ENCODE measurements around the gene TMEM14B. TPM values are rescaled to one million over a fixed set of nuclear protein-coding genes. Genes with fewer than 3 reads are reported as not detected.
"Not testable (repeated sequence)": the region's sequence is repeated elsewhere in the genome, so short reads cannot be mapped to it uniquely, and the experiment has no call there.

Gene TMEM14B
- polyA plus RNA-seq, 3 donors from 2014 or later, result 111 to 183 (median 126) TPM

- no peak for DNase-seq
- Mint-ChIP-seq H3K27ac (peak overlapping the region in 3 of 6 donors; percentile 69 to 74 (median 73)), H3K27me3 (ENCODE audit: low read depth in 3 of 3) (peaks cover 17 to 48% (median 35%) of the 10 kb centered on the region in 3 donors), H3K36me3 (peaks cover 0 to 4% (median 0%) of the 10 kb centered on the region in 3 donors), H3K4me1 (peaks cover 61 to 69% of the 10 kb centered on the region in 2 donors), H3K9me3 (no peaks in the 10 kb centered on the region), H3K4me3 (peak overlapping the region in 1 of 5 donors; percentile 53)
Observed at GRCh38 chr6:10725716-10726115, 21.9 kb upstream of the TMEM14B start.

- Mint-ChIP-seq H3K4me1 (peaks cover 43 to 50% of the 10 kb centered on the region in 2 donors), H3K9me3 (no peaks in the 10 kb centered on the region), H3K4me3 (no peak overlapping the region), H3K36me3 (peaks cover 0 to 4% (median 0%) of the 10 kb centered on the region in 3 donors), H3K27me3 (ENCODE audit: low read depth in 3 of 3) (peaks cover 16 to 59% (median 45%) of the 10 kb centered on the region in 3 donors), H3K27ac (no peak overlapping the region)
- DNase-seq, result no peak
Observed at GRCh38 chr6:10730254-10730653, 17.4 kb upstream of the TMEM14B start.

GRCh38 chr6:10733151-10733715 is 14.4 kb upstream of the TMEM14B start:
- peak; percentile 76 to 83 (median 77) for DNase-seq
- H3K9me3 Mint-ChIP-seq, result no peaks in the 10 kb centered on the region
- peaks cover 18 to 22% of the 10 kb centered on the region in 2 donors for H3K4me1 Mint-ChIP-seq
- H3K27me3 Mint-ChIP-seq (ENCODE audit: low read depth in 3 of 3), result peaks cover 17 to 52% (median 29%) of the 10 kb centered on the region in 3 donors
- peaks cover 0 to 4% (median 0%) of the 10 kb centered on the region in 3 donors for H3K36me3 Mint-ChIP-seq
- peak overlapping the region; percentile 38 to 86 (median 65) for H3K27ac Mint-ChIP-seq
- H3K4me3 Mint-ChIP-seq, result peak overlapping the region; percentile 62 to 72 (median 66)

- H3K4me3 Mint-ChIP-seq, result peak overlapping the region in 2 of 5 donors; percentile 66 to 72
- H3K27me3 Mint-ChIP-seq (ENCODE audit: low read depth in 3 of 3), result peaks cover 16 to 50% (median 23%) of the 10 kb centered on the region in 3 donors
- H3K27ac Mint-ChIP-seq, result peak overlapping the region in 2 of 6 donors; percentile 9 to 73
- DNase-seq, result no peak
- H3K4me1 Mint-ChIP-seq, result peaks cover 18% of the 10 kb centered on the region in 2 donors
- no peaks in the 10 kb centered on the region for H3K9me3 Mint-ChIP-seq
- H3K36me3 Mint-ChIP-seq, result peaks cover 0 to 4% (median 0%) of the 10 kb centered on the region in 3 donors
Observed at GRCh38 chr6:10733863-10734262, 13.7 kb upstream of the TMEM14B start.

- Mint-ChIP-seq H3K4me1 (peaks cover 18% of the 10 kb centered on the region in 2 donors), H3K27me3 (ENCODE audit: low read depth in 3 of 3) (peaks cover 16 to 37% (median 25%) of the 10 kb centered on the region in 3 donors), H3K27ac (no peak overlapping the region), H3K9me3 (no peaks in the 10 kb centered on the region), H3K36me3 (no peaks in the 10 kb centered on the region), H3K4me3 (no peak overlapping the region)
- DNase-seq, result no peak
Observed at GRCh38 chr6:10736731-10737130, 10.9 kb upstream of the TMEM14B start.

GRCh38 chr6:10740061-10740460 is 7.5 kb upstream of the TMEM14B start:
- Mint-ChIP-seq H3K27me3 (ENCODE audit: low read depth in 3 of 3) (peaks cover 7 to 26% (median 9%) of the 10 kb centered on the region in 3 donors), H3K4me3 (no peak overlapping the region), H3K4me1 (no peaks in the 10 kb centered on the region), H3K36me3 (no peaks in the 10 kb centered on the region), H3K9me3 (no peaks in the 10 kb centered on the region), H3K27ac (no peak overlapping the region)
- DNase-seq, result no peak

- not testable (repeated sequence) for DNase-seq, H3K36me3 Mint-ChIP-seq, H3K4me3 Mint-ChIP-seq, H3K27ac Mint-ChIP-seq, H3K4me1 Mint-ChIP-seq, H3K9me3 Mint-ChIP-seq
- peaks cover 8 to 28% (median 15%) of the 10 kb centered on the region in 3 donors for H3K27me3 Mint-ChIP-seq (ENCODE audit: low read depth in 3 of 3)
Observed at GRCh38 chr6:10741643-10742042, 6.0 kb upstream of the TMEM14B start.

GRCh38 chr6:10742251-10742650 is 5.4 kb upstream of the TMEM14B start:
- DNase-seq, result no peak
- Mint-ChIP-seq H3K4me1 (peaks cover 8 to 10% of the 10 kb centered on the region in 2 donors), H3K9me3 (no peaks in the 10 kb centered on the region), H3K27ac (no peak overlapping the region), H3K27me3 (ENCODE audit: low read depth in 3 of 3) (peaks cover 2 to 26% (median 15%) of the 10 kb centered on the region in 3 donors), H3K4me3 (no peak overlapping the region), H3K36me3 (no peaks in the 10 kb centered on the region)

- Mint-ChIP-seq H3K4me1 (peaks cover 20 to 23% of the 10 kb centered on the region in 2 donors), H3K4me3 (no peak overlapping the region), H3K27me3 (ENCODE audit: low read depth in 3 of 3) (peaks cover 9 to 31% (median 20%) of the 10 kb centered on the region in 3 donors), H3K27ac (no peak overlapping the region), H3K36me3 (no peaks in the 10 kb centered on the region), H3K9me3 (no peaks in the 10 kb centered on the region)
- DNase-seq, result no peak
Observed at GRCh38 chr6:10743515-10743914, 4.1 kb upstream of the TMEM14B start.

GRCh38 chr6:10745116-10745515 is 2.5 kb upstream of the TMEM14B start:
- Mint-ChIP-seq H3K4me3 (peak overlapping the region in 1 of 5 donors; percentile 34), H3K4me1 (peaks cover 33 to 38% of the 10 kb centered on the region in 2 donors)

GRCh38 chr6:10746915-10747250 is 722 bp upstream of the TMEM14B start:
- Mint-ChIP-seq H3K9me3 (no peaks in the 10 kb centered on the region), H3K27ac (peak overlapping the region; percentile 77 to 93 (median 92)), H3K36me3 (peaks cover 0 to 12% (median 0%) of the 10 kb centered on the region in 3 donors), H3K4me1 (peaks cover 49 to 56% of the 10 kb centered on the region in 2 donors), H3K27me3 (ENCODE audit: low read depth in 3 of 3) (peaks cover 9 to 32% (median 24%) of the 10 kb centered on the region in 3 donors), H3K4me3 (peak overlapping the region; percentile 92 to 97 (median 93))
- no peak for DNase-seq

More at GRCh38 chr6:10745116-10745515, 2.5 kb upstream of the TMEM14B start:
- DNase-seq, result no peak
- Mint-ChIP-seq H3K36me3 (peaks cover 0 to 3% (median 0%) of the 10 kb centered on the region in 3 donors), H3K27ac (no peak overlapping the region), H3K9me3 (no peaks in the 10 kb centered on the region), H3K27me3 (ENCODE audit: low read depth in 3 of 3) (peaks cover 9 to 26% (median 23%) of the 10 kb centered on the region in 3 donors)

- Mint-ChIP-seq H3K9me3 (no peaks in the 10 kb centered on the region), H3K4me1 (peaks cover 64 to 71% of the 10 kb centered on the region in 2 donors), H3K27ac (peak overlapping the region in 2 of 6 donors; percentile 48 to 53), H3K27me3 (ENCODE audit: low read depth in 3 of 3) (peaks cover 14 to 44% (median 25%) of the 10 kb centered on the region in 3 donors), H3K4me3 (peak overlapping the region in 3 of 5 donors; percentile 29 to 92 (median 36)), H3K36me3 (peaks cover 14 to 26% (median 14%) of the 10 kb centered on the region in 3 donors)
- no peak for DNase-seq
Observed at GRCh38 chr6:10749734-10750133, 2.1 kb downstream of the TMEM14B start.

GRCh38 chr6:10750568-10750967 is 3.0 kb downstream of the TMEM14B start:
- not testable (repeated sequence) for H3K9me3 Mint-ChIP-seq, DNase-seq
- Mint-ChIP-seq H3K27me3 (ENCODE audit: low read depth in 3 of 3) (peaks cover 14 to 44% (median 27%) of the 10 kb centered on the region in 3 donors), H3K4me3 (peak overlapping the region in 2 of 5 donors; percentile 21 to 46), H3K27ac (peak overlapping the region in 2 of 6 donors; percentile 90 to 96), H3K4me1 (peaks cover 64 to 71% of the 10 kb centered on the region in 2 donors), H3K36me3 (peaks cover 14 to 35% (median 21%) of the 10 kb centered on the region in 3 donors)

- H3K27me3 Mint-ChIP-seq (ENCODE audit: low read depth in 3 of 3), result peaks cover 14 to 40% (median 23%) of the 10 kb centered on the region in 3 donors
- peak overlapping the region; percentile 32 to 87 (median 66) for H3K4me3 Mint-ChIP-seq
- H3K36me3 Mint-ChIP-seq, result peaks cover 22 to 43% (median 28%) of the 10 kb centered on the region in 3 donors
- peak overlapping the region; percentile 76 to 96 (median 85) for H3K27ac Mint-ChIP-seq
- H3K4me1 Mint-ChIP-seq, result peaks cover 61 to 66% of the 10 kb centered on the region in 2 donors
- not testable (repeated sequence) for H3K9me3 Mint-ChIP-seq
- peak; percentile 74 to 79 (median 76) for DNase-seq
Observed at GRCh38 chr6:10751757-10752156, 4.2 kb downstream of the TMEM14B start.

Data from immature natural killer cell (primary cell).